Muscle of arm (tissue), 12 donors: ENCODE results near the gene CNP. TPM values are rescaled to one million over a fixed set of nuclear protein-coding genes. Genes with fewer than 3 reads are reported as not detected.

ENCODE experiments used
- DNase-seq: peaks from one replicate; pipeline ENCODE4 v3.0.0-alpha.2; 2013
- polyA plus RNA-seq, 12 donors: library from polyadenylated mRNA; unstranded; fragments of 120-200 nt; gene quantifications; one replicate each; pipeline ENCODE4 v1.2.1, GENCODE V29; 2013; ENCODE audit not compliant: insufficient read length in 12 of 12

The CNP gene
- polyA plus RNA-seq, 12 donors = 30.9 to 69.5 (median 42.6) TPM; not detected in 1

DNA sequence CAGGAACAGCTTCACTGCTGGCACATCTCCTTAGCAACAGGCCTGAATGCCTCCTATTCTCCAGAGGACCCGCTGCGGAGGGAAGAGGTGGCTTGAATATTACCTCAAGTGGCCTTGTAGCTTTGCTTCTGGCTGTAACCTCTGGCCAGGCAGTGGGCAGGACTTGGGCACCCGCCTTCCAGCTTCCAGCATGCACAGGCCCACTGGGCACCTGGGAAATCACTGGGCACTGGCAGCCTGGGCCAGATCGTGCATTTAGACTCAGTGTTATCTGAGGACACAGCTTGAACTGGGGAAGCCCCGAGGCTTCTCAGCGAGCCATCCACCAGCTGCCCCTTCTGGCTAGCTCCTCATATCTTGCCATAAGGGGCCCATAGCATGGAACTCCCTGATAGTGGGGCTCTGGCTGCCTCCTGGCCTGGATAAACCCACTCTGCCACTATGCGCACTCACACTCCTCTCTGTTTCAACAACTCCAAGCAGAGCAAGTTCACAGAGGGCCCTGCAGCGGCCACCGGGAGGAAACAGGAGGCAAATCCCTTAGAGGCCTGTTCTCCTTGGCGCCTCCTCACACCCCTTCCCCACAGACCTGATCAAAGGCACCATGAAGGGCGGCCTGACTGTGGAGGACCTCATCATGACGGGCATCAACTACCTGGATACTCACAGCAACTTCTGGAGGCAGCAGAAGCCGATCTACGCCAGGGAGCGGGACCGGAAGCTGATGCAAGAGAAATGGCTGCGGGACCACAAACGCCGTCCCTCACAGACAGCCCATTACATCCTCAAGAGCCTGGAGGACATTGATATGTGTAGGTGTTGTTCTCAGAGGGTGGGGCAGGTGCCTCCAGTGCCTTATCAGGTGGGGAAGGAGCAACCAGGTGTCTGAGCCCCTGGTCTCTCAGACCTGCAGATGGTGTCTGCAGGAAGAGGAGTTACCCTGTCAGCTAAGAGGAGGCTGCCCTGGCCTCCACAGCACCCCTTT lies 28.3 kb upstream of the CNP start:
- no peak for DNase-seq

DNA sequence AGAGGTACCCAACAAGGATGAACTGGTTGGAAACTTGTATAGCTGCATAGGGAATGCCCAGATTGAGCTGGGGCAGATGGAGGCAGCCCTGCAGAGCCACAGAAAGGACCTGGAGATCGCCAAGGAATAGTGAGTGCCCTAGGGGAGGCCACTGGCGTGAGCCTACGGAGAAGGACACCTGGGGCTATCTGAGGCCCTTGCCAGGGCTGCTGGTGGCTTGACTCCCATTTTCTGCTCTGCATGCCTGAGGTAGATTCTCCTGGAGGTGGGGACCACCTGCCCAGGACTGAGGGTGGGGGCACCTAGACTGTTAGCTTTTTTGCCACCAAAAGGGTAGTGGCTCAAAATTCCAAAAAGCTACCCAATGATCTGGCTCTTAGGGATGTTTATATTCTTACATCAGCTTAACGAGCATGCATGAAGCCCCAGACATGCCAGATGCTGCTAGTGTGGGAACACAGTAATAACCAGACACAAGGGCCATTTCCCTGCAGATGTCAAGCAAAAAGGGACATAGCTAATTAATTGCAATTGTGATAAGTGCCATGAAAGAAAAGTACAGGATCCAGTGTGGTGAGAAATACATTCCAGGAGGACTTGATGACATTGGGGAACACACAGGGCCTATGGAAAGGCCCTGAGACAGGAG lies 27.4 kb upstream of the CNP start:
- no peak for DNase-seq

DNA sequence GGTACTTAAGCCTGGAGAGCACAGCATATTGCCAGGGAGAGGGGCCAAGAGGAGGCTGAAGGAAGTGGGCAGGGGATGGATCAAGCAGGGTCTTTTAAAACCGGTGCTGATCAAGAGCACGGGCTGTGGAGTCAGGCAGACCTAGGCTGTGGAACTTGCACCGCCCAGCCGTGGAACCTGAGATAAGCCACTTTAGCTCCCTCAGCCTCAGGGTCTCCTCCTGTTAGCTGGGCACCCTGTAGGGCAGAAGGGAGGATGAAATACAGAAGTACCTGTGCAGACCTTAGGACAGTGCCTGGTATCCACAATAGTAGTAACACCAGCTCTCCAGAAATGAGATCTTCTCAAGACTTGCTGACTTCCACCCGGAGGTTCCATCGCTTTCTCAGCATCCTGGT lies 26.9 kb upstream of the CNP start:
- DNase-seq = no peak

DNA sequence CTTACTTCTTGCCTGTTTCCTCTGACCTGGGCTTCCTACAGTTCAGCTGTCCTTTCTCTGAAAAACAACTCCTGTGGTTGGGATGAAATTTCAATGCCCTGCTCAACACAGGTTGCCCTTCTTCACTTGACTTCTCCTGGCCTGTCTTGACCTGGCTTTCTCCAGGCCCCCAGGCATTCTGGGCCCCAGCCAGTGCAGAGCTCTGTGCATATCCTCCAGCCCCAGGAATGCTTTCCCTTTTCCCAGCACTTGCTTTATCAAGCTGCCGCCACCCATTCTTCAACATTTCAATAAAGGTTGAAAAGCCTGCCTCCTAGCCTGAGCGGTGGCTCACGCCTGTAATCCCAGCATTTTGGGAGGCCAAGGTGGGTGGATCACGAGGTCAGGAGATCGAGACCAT lies 25.4 kb upstream of the CNP start:
- DNase-seq = no peak

- DNase-seq = no peak
Measured at GRCh38 chr17:41942626-41943373, 23.8 kb upstream of the CNP start.

DNA sequence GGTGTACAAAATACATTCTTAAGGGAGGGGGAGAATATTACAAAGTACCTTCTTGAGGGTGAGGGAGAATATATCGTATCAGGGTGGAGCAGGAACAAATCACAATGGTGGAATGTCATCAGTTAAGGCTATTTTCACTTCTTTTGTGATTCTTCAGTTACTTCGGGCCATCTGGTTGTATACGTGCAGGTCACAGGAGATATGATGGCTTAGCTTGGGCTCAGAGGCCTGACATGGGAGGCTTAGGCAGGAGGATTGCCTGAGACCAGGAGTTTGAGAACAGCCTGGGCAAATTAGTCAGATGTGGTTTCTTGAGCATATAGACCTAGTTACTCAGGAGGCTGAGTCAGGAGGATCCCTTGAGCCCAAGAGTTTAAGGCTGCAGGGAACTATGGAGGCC lies 23.1 kb upstream of the CNP start:
- no peak for DNase-seq

DNA sequence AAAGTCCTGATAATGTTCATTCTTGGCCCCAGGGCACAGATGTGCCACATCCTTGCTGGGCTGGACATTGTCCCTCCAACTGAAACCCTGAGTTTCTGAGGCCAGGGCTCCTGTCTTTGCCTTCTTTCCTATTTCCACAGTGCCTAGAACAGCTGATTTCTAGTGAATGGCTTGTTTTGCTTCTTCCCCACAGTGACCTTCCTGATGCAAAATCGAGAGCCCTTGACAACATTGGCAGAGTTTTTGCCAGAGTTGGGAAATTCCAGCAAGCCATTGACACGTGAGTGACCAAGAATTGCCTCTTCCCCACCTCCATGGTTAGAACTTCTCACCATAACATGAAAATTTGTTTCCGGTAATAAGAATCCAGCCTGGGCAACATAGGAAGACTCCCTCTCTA lies 21.7 kb upstream of the CNP start:
- no peak for DNase-seq

DNA sequence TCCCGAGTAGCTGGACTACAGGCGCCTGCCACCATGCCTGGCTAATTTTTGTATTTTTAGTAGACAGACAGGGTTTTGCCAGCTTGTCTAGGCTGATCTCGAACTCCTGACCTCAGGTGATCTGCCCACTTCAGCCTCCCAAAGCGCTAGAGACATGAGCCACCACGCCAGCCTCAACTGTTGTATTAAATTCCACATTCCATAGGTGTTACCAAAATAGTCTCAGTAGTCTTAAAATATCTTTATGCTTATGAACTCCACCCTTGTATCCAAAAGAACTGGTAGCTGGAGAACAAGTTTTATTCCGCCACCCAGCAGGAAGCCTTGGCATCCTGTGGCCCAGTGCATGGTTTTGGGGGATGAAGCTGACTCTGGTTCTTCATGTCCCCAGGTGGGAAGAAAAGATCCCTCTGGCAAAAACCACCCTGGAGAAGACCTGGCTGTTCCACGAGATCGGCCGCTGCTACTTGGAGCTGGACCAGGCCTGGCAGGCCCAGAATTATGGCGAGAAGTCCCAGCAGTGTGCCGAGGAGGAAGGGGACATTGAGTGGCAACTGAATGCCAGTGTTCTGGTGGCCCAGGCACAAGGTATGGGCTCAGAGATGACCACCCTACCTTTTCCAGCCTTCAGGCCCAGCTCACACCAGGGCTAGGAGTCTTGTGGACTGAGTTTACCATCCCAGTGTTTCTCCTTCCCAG lies 17.7 kb upstream of the CNP start:
- no peak for DNase-seq

GRCh38 chr17:41956522-41956921 lies 10.1 kb upstream of the CNP start:
- no peak for DNase-seq

GRCh38 chr17:41957031-41957868 lies 9.3 kb upstream of the CNP start:
- no peak for DNase-seq

DNA sequence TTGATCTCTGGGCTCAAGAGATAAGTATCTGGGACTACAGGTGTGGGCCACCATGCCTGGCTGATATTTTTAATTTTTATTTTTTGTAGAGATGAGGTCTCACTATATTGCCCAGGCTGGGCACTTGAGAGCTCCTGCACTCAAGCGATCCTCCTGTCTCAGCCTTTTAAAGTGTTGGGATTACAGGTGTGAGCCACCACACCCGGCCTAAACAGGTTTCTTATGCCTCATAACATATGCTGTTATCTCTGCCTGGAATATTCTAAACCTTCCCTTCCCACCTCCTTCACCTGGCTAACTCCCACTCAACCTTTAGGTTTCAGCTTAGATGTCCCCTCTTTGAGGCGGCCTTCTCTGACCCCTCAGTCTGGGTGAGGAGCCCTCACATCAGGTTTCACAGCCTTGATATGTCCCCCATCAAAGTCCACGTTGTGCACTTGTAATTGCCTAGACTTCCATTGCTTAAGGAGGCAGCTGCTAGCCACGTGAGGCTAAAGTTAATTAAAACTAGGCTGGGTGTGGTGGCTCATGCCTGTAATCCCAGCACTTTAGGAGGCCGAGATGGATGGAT lies 8.6 kb upstream of the CNP start:
- DNase-seq = no peak

DNA sequence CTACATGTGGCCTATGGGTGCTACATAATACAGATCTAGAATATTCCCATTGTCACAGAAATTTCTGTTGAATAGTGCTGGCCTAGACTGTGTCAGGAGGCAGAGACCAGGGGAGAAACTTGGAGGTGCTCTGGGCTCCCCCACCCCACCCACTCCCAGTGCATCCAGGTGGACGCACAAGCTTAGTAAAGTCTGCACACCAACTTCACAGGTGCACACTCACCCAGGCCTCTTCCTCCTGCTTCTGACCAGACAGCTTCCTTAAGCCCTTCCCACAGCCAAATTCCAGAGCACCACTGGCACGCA lies 7.6 kb upstream of the CNP start:
- no peak for DNase-seq

- DNase-seq = peak; percentile 32
Measured at GRCh38 chr17:41959336-41960095, 7.1 kb upstream of the CNP start.

GRCh38 chr17:41962111-41962510 lies 4.5 kb upstream of the CNP start:
- no peak for DNase-seq

DNA sequence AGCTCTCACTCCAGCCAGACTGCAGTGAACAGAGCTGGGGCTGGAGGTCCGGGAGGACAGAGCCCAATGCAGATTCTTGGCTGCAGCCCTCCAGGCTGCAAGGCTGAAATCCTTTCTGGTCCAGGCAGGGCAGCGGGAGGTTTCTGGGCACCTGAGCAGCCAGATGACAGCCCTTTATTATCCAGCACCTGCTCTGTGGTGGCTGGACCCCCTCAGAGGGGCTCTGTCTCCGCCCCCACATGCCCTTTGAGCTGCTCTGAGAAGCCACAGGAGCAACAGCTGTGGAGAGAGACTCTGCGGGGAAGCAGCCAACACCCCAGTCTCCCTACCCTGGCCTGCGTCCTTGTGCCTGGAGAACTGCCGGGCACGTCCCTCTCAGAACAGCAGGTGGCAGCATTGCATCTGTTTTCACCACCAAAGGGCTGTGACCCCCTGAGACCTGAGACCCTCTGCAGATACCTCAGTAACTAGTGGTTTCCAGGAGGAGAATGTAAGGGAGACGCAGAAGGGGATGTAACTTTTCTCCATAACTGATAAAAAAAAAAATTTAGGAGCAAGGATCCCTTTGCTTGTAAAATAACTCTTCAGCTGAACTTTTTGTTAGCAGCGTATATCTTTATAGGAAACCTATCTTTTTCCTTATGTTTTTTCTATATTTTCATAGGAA lies 3.7 kb upstream of the CNP start:
- DNase-seq = peak; percentile 84

DNA sequence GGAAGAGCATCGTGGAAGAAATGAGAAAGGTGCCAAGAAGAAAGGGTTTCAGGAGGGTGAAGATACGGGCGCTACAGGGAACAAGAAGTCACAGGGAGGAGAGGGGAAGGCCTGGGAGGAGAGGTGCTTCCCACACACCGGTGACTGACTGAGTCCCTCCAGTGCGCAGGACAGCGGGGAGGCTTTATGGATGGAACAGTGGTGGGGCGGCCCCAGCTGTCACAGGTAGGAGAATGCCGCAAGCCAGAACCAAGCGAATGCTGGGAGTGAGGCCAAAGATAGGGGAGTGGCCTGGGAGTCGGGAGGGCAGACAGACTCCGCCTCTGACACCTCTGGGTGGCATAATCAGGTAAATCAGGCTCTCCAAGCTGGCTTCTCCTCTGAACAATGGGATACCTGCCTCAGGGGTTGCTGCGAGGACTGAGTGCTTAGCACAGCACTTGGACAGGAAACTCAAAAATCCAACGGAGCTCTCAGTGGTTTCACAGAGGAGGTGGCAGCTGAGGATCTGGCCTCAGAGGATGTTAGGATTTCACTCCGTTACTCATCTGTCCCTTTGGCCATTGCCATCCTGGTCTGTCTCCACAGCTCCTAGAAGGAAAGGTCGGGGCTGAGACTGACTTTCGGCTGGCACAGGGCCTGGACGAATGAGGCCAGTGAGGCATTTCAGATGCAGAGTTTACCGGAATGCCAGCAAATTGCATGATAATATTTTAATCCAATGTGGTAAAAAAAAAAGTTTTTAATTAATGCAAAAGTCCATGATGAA lies 717 bp upstream of the CNP start:
- peak; percentile 26 for DNase-seq

DNA sequence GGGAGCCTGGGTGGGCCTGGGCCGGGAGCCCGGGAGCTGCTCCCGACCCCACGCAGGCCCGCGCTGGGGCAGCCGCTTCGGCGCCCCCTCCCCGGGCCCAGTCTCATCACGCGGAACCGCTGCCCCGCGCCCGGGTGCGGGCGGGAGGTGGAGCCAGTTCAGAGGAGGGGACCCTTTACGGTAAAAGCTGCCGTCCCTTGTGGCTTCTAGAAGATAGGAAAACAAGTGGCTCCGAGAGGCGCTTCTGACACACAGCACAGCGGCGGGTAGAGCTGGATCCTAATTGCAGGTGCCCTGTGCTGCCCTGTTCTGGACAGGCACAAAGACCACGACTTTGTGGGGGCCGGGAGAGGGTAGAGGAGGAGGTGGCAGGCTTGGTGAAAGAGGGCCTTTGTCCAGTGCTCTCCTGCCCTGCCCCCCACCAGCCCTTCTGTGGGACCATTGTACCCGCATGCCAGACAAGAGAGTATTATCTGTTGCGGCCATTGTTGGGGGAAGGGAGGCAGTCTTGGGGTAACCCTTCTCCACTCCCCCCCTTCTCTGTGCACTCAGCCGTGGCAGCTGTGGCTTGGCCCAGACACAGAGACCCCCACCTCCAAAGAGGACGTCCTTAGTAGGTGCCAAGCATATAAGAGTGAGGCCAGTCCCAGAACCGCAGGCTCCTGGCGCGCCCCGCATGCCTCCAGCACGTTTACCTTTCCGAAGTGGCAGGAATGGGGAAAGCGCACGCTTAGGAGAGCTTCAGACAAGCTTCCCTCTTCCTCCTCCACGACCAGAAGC lies 736 bp downstream of the CNP start:
- no peak for DNase-seq
